ENCODE results near the gene ODF4.
"Not testable (repeated sequence)": the region's sequence is repeated elsewhere in the genome, so short reads cannot be mapped to it uniquely, and the experiment has no call there.

GRCh38 chr17:8378117-8378516 is 38.5 kb downstream of the ODF4 start:
- not testable (repeated sequence) for TF ChIP-seq POLR2A, CTCF (IDR thresholded peaks at IDR 0.05)
